Ramos (cell line): ENCODE results near the gene SIRPA.

ENCODE experiments used
- in situ Hi-C: fragments of 300-500 bp; cut with MboI; formaldehyde crosslinking; loops from one replicate; pipeline ENCODE4 v1.14.3; 2022; ENCODE audit warnings: low sequenced_read_pairs; ENCODE audit not compliant: unreplicated experiment

SIRPA gene

DNA sequence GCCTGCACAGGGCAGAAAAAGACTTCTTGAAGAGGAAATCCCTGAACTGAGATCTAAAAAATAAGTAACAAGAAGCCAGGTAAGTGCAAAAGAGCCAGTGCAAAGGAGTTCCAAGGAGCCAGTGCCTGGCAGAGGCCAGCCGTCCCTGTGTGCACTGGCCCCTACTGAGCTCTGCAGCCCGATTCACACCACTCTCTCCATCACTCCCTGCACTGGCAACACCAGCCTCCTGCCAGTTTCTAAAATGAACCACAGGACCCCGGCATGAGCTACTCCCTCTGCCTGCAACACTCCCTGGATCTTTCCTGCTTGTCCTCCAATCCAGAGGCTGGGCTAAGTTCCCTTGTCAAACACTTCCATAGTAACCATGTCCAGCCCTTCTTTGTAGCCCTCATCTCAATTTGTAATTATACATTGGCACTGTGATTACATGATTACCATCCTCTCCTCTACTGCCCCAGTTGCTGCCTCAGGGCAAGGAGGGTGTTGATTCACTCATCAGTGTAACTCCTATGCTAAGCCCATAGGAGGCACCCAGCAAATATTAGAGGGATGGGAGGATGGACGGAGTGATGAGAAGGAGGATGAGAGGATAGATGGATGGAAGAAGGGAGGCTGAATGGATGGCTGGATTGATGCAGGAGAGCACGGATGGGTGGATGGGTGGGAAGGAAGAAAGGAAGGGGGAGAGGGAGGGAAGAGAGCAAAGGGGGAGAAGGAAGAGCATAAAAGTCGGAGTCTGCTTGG, 49.3 kb downstream of the SIRPA start:
- in situ Hi-C loops, result no loop called here

DNA sequence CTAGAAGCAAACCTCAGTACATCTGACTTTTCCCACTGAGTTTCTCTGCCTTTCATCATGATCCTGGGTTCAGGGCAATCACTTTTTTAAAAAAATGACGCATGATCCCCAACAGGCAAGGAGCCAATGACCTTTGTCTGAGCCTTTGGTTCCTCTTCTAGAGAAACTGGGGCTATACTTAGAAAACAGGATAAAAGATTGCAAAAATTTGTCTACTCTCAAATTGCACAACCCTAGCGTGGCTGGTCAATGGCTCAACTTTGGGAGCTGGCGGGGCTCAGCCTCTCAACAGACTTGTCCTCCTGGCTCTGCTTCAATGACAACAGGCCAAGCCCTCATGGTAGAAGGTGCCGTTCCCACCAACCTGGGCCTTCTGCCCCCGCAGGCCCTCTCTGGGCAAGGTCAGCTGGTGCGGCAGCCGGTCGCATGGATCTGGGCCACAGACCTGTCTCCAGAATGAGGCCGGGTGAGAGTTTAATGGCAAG, 50.0 kb downstream of the SIRPA start:
- in situ Hi-C loops, result no loop called here

DNA sequence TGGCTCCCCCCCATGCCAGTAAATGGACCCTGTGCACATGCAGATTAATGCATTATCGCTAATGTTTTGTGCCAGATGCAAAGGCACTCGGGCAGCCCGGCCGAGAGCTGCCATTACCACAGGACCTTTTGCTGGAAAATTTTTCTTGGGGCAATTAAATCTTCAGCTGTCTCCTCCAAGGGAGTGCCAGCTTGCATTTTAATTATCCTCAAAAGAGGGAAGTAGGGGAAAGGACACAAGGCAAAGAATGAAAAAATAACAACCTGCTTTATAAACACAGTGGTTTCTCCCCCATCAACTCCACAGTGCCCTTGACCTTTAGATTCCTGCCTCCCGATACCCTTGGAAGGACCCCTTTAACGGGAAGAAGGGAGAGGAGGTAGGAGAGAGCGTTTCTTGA, 50.5 kb downstream of the SIRPA start:
- in situ Hi-C loops, result no loop called here

DNA sequence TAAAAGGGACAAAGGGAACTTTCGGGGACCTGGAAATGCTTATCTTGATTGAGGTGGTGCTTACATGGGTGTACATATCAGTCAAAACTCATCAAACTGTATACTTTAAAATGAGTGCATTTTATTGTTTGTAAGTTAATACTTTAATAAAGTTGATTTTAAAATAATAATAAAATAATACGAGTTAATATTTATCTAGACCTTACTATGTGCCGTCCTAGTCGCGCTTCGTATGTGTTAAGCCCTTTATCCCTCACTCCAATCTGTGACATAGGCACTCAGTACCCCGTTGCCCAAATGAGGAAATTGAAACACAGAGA, 51.2 kb downstream of the SIRPA start:
- in situ Hi-C loops, result no loop called here

DNA sequence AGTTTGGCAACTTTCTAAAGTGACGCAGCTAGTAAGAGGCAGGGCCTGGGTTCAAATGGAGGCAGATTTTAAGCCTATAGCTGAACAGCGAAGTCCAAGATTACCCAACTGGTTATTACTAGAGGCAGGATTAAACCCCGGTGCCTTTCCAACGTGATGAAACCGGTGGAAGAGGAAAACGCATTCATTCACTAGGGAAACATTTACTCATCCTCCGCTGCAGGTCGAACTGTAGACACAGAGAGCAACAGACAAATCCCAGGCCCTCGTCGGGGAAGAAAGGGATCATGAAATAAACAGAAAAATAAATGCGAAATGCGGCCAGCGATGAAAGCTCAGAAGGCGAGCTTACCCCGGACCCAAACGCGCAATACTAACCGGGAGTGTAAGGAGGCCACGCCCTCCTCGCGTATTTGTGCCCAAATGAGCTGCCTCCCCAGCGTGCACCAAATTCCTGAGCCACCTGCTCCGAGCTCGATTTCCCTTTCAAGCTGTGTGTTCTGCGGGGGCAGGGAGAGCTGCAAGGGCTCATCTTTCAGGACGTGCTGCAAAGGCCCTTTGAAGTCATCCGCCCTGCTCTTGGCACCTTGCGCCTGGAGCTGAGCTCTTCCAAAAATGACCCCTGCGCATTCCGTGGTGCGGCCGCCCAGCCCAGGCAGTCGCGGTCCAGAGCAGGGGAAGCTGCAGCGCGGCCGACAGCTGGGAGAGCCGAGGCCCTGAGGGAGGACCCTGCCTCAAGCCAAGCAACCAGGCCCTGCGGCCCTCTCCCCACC, 51.7 kb downstream of the SIRPA start:
- in situ Hi-C loops, result no loop called here

DNA sequence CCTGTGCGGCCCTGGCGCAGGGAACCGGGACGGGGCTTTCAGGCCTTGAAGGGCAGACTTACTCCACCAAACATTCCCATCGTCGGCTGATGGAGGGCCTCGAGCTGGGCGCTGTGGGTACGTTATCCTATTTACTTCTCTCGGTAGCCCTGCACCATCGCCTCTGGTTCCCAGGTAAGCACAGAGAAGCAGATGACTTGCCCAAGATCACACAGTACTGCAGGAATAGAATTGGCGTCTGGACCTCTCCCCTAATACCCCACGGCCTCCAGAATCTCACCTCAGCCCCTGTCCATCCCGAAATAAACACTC, 52.3 kb downstream of the SIRPA start:
- in situ Hi-C loops, result no loop called here

DNA sequence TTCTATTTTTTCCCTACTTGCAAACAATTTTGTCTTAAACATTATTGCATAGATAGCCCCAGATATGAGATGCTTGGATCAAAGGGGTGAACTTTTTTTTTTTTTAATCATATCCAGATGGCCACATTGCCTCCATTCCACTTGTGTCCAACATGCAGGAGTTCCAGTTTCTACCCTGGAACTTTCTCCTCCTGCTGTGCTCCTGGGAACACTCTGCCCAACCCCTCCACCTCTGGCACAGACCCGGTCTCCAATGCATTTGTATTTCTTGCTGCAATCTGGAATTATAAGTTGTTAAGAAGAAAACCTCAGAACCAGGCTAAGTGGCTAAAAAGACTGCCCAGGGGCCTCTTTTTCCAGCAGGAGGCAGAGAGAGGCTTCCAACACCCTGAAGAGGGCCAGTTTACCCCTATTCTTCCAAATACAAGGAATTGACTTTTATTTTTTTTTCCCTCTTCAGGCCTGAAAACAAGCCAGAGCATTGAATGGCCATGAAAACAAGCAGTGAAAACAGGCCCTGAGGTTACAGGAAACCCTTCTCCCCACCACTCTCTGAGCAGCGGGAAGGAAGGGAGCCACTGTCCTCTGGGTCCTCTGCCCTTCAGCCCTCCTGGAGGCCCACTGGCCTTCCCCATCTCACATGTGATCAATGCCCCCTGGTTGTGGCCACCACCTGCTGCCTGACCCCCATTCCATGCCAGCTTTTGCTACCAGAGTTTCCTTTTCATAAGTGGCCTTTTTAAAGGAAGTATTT, 54.3 kb downstream of the SIRPA start:
- in situ Hi-C loops, result no loop called here

DNA sequence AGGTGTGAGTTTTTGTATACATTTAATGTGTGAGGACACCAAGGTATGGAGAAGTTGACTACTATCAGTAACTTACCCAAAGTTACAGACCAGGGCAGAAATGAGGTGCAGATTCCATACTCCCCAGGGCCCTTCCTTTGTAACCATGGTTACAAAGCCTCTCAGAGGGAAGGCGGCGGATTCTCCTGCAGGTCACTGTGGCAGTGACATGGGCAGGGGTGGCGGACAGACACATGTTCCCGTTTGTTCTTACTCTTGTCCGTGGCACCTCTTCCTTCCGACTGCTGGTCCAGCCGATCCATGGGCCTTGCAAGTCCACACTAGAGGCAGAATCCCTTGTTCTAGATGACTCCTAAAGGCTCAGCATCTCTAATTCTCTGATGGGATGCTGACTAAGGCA, 55.6 kb downstream of the SIRPA start:
- in situ Hi-C loops, result no loop called here

DNA sequence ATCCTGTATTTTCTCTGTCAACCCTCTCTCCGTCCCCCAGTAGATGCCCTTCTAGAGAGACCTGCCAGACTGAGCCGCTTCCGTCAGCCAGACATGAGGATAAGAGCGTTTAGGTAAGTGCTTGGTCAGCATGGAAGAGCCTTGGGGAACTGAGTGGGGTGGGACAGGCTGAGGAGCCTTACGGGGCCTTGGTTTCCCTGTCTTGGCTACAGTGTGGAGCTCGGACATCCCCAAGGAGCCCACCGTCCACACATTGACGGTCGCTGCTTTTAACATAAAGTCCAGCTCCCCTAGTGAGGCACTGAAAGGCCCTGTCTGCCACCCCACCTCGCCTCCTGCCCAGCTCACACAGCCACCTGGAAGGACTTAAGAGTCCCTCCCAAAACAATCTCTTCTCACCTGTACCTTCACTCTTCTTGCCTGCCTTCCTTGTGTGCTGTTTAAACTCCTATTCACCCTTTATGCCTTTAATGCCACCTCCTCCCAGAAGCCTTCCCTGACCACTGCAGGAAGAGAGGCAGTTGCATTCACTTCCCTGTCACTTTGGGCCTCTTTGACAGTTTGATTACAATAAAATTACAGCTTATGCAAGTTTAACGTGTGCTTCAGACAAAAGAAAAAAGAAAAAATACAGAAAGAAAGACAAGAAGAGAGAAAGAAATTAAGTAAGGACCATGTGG, 56.4 kb downstream of the SIRPA start:
- in situ Hi-C loops, result no loop called here

DNA sequence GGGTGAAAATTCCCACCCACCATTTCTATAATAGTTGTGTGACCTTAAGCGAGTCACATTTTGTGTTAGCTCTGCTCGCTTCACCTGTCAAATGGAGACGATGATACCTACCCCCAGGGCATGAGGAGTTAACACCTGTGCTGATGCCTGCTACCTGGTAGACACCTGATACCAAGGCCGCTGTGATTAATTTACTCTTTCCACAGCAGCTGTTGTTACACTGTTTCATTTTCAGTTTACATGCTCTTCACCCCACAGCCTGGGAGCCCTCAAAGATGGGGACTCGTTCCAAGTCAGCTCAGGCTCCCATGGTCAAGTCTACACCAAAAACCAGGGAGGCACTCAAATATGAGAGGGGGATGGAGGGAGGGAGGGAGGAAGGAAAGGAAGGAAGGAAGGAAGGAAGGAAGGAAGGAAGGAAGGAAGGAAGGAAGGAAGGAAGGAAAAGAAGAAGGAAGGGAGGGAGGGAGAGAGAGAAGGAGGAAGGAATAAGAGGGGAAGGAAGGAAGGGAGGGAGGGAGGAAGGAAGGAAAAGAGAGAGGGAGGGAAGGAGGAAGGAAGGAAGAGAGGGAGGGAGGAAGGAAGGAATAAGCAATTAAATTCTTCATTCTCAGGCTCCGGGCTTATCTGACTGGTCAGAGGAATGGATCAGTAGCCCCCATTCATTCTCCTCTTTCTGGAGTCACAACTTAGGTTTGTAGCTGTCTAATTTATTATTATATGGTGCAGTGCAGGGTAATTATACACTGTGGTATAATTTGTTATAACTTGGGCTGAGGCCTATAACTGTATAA, 57.7 kb downstream of the SIRPA start:
- in situ Hi-C loops, result no loop called here

DNA sequence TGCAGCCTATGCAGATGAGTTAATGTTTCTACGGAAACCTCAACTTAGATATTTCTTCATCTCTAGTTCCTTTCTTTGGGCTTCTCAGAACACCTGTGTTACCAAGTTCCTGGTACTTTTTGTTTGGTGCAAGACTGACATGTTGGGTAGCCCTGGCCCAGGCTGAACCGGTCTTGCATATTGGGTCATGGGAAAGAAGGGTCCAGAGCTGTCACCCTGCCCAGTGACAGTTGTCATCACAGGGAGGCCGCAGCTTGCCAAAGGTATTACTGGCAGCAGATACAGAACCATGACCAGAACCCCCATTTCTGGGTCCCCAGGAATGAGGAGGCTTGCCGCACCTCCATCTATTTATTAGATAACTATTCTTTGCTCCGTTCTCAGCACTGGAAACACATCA, 58.4 kb downstream of the SIRPA start:
- in situ Hi-C loops, result no loop called here

DNA sequence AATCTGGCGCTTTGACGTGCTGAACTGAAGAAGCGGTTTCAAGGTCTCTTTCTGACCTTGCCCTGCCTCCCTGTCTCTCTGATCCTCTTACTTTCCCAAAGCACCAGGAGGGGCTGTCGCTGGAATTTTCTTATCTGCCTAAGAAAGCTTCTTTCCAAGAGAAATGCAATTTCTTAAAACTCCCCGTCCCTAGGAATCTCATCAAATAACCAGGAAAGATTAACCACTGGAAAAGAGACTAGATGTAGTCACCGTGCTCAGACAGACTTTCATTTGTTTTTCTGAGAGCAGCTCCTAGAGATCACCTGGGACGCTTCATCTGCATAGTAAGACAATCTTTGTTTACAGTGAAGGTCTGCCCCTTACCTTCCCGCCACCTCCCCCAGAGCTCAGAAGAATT, 60.0 kb downstream of the SIRPA start:
- in situ Hi-C loops, result no loop called here

DNA sequence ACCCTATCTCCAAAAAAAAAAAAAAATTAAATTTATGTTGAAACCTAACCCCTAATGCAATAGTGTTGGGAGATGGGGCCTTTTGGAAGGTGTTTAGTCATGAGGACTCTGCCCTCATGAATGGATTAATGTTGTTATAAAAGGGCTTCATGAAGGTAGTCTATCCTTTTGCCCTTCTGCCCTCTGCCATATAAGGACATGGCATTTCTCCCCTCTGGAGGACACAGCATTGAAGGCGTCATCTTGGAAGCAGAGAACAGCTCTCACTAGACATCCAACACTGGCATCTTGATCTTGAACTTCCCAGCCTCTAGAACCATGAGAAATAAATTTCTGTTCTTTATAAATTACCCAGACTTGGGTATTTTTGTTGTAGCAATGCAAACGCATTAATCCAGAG, 63.2 kb downstream of the SIRPA start:
- in situ Hi-C loops, result no loop called here

DNA sequence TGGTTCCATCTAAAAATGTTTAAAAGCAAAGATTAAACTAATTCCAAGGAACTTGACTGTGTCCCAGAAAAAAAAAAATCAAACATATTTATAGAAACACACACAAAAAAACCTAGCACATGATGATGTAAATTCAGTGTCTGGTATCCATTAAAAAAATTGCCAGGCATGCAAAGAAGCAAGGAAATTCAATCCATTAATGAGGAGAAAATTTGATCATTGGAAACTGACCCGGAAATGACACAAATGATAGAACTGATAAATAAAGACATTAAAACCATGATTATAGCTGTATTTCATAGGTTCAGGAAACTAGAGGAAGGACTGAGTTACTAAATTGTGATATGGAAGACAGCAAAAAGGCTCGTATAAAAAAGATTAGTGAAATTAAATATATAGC, 63.9 kb downstream of the SIRPA start:
- in situ Hi-C loops, result no loop called here

DNA sequence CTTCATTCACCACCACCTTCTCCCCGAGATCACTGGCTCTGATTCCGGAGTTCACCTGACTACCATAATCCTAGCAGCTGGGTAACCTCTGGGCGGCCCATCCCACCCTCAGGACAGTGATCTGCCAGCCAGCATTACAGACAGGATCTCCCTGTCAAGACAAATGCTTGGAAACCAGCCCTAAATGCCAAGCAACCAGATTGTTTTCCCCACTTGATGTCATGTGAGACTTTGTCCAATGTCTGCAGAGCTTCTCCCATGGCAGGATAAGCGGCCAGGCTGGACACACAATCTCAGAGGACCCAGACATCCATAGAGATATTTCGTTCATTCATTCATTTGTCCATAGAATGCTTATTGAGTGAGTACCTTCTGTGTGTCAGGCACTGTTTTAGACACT, 66.2 kb downstream of the SIRPA start:
- in situ Hi-C loops, result no loop called here

DNA sequence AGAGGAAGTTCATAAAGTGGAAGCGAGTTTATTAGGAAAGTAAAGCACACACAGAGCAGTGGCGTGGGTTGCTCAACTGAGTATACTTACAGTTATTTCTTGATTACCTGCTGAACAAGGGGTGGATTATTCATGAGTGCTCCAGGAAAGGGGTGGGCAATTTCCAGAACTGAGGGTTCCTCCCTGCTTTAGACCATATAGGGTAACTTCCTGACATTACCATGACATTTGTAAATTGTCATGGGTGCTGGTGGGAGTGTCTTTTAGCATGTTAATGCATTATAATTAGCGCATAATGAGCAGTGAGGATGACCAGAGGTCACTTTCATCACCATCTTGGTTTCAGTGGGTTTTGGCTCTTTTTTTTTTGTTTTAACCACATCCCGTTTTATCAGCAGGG, 68.9 kb downstream of the SIRPA start:
- in situ Hi-C loops, result no loop called here

DNA sequence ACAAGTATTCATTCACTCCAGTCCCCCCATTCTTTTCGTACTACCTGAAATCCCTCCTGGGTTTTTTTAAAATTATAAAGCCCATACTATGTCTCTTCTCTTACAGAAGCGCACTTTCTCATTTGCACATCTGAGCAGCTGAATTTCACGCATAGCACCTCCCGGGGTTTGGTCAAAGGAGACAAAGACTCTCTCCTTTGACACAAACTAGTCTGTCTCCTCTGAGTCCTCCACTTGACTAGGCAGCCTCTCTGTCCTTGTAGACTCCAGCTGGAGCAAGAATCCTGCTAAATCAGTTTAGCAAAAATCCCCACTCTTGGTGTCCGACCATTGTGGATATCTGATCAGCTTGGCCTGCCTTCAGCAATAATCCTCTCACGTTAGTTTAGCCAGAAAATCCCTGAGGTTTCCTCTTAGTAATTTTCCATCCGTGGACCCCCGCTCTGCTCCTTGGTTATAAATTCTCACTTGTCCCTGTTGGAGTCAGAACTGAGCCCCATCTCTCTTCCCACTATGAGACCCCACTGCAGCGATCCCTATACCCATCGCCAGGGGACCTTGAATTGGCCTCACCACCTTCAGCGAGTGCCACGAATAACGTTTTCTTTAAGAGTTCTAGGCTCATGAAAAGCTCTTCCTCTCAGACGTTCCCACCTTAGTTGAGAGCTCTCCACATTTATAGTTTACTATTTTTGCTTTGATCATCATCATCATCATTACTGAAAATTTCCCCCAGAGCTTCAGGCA, 69.6 kb downstream of the SIRPA start:
- in situ Hi-C loops, result loop anchor here (5.0 kb wide), 1 partner anchor 207 kb away; no protein-coding TSS in a partner anchor

DNA sequence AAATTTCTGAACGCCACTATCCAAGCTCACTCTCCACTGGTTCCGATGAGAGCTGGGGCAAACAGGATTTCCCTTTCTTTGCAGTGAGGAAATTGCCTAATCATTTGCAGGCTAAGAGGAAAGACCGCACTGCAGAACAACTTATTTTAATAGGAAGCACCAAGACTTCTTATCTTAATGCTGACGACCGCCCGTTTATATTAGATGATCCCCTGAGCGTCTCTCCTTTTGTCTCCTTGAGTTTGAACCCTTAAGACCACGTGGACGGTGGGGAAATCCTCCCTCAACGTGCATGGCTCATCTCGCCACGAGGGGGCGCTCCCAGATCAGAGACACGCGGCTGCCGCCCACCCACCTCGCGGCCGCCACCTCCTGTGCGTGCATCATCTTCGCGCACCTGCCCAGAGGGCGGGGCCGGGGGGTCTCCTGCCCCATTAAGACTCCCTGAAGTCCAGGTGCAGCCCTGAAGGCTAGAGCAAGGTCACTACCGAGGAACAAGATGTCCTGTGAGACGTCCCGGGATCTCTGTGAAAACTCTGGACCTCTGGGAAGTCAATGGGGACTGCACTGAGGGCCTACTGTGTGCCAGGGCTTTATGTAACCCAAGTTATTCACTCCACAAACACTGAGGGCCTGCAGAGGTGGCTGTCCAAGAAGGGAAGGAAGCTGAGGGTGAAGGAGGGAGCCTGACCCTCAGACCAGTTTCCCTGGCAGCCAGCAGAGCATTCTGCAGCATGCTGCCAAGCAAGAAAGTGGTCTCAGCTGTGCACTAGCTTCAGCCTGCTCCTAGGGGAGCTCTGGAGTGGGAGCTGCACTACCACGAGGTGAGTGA, 70.5 kb downstream of the SIRPA start:
- in situ Hi-C loops, result loop anchor here (5.0 kb wide), 1 partner anchor 207 kb away; no protein-coding TSS in a partner anchor
